H1 (cell line): ENCODE results near the gene SETDB2. TPM values are rescaled to one million over a fixed set of nuclear protein-coding genes. Genes with fewer than 3 reads are reported as not detected.

ENCODE experiments used
- CTCF ChIA-PET: fragments of 300-600 bp; sonication (Branson Sonifier 250); formaldehyde crosslinking; loops from one replicate; lab custom pipeline; 2021; ENCODE audit not compliant: partially characterized antibody; lab: Charles Lee
- POLR2A ChIA-PET: fragments of 300-600 bp; sonication (Branson Sonifier 250); formaldehyde crosslinking; loops from one replicate; lab custom pipeline; 2021; ENCODE audit warnings: inconsistent platforms; ENCODE audit not compliant: partially characterized antibody; lab: Charles Lee
- DNase-seq, 2 experiments: peaks; one replicate each; pipeline versions ENCODE4 v3.0.0 to v3.0.0-alpha.2; 2010 to 2022; ENCODE audit warnings: low spot score in 2 of 2, low read depth in 1 of 2, mixed read lengths in 1 of 2
- FAIRE-seq: peaks from 2 replicates; lab custom pipeline; 2011; peaks lifted over from hg19 to GRCh38; lab: Jason Lieb, UNC
- H2AFZ ChIP-seq: 2 replicates; pipeline ENCODE4 v1.8.1; 2012; ENCODE audit warnings: low read length, inconsistent platforms
- H2AK5ac ChIP-seq: 2 replicates; pipeline ENCODE4 v1.6.1; 2013; ENCODE audit warnings: low read depth, low read length
- H2BK120ac ChIP-seq: replicated peaks from 2 replicates; pipeline ENCODE3; 2013; ENCODE audit warnings: low read depth, low read length, inconsistent platforms
- H2BK12ac ChIP-seq: 2 replicates; pipeline ENCODE4 v1.6.1; 2013; ENCODE audit warnings: low read depth, low read length
- H2BK15ac ChIP-seq: 2 replicates; pipeline ENCODE4 v1.6.1; 2013; ENCODE audit warnings: low read length
- H2BK20ac ChIP-seq: 2 replicates; pipeline ENCODE4 v1.6.1; 2013; ENCODE audit warnings: low read length
- H2BK5ac ChIP-seq: 2 replicates; pipeline ENCODE4 v1.6.1; 2013; ENCODE audit warnings: low read depth, low read length
- H3K14ac ChIP-seq: 2 replicates; pipeline ENCODE4 v1.6.1; 2013; ENCODE audit warnings: inconsistent platforms; ENCODE audit not compliant: insufficient read length
- H3K18ac ChIP-seq: 2 replicates; pipeline ENCODE4 v1.6.1; 2013; ENCODE audit warnings: low read length; ENCODE audit errors: extremely low read depth
- H3K23ac ChIP-seq: 2 replicates; pipeline ENCODE4 v1.6.1; 2013; ENCODE audit warnings: inconsistent platforms; ENCODE audit not compliant: insufficient read length
- H3K23me2 ChIP-seq: 2 replicates; pipeline ENCODE4 v1.6.1; 2013; ENCODE audit warnings: low read depth, low read length
- H3K27ac ChIP-seq: 2 replicates; pipeline ENCODE4 v1.6.1; 2011; ENCODE audit warnings: low read depth, low read length, inconsistent platforms
- H3K27me3 ChIP-seq, 4 experiments: replicated peaks in 1 of 4; 1 replicate in 1 of 4; 2 replicates in 3 of 4; pipeline versions ENCODE4 v1.6.1 to v1.8.1; 2011 to 2013; ENCODE audit warnings: low read length in 3 of 4, mild to moderate bottlenecking in 3 of 4, inconsistent platforms in 2 of 4, mixed read lengths in 2 of 4, moderate library complexity in 1 of 4; ENCODE audit not compliant: control insufficient read depth in 3 of 4, insufficient read depth in 3 of 4; ENCODE audit errors: extremely low read depth in 1 of 4
- H3K36me3 ChIP-seq, 4 experiments: 2 replicates each; pipeline versions ENCODE4 v1.6.1 to v1.8.1; 2011 to 2013; ENCODE audit warnings: mild to moderate bottlenecking in 4 of 4, low read length in 3 of 4, moderate library complexity in 2 of 4, control low read depth in 1 of 4, inconsistent platforms in 1 of 4; ENCODE audit not compliant: insufficient read depth in 4 of 4, control insufficient read depth in 2 of 4
- H3K4ac ChIP-seq: replicated peaks from 2 replicates; pipeline ENCODE3; 2013; ENCODE audit warnings: low read length, low read depth, mixed read lengths, inconsistent platforms; ENCODE audit not compliant: insufficient read length
- H3K4me1 ChIP-seq, 4 experiments: replicated peaks in 1 of 4; 1 replicate in 1 of 4; 2 replicates in 3 of 4; pipeline versions ENCODE4 v1.6.1 to v1.8.1; 2011 to 2013; ENCODE audit warnings: low read length in 3 of 4, inconsistent platforms in 2 of 4, mixed read lengths in 1 of 4; ENCODE audit not compliant: insufficient read depth in 4 of 4, control insufficient read depth in 3 of 4
- H3K4me2 ChIP-seq, 2 experiments: 2 replicates each; pipeline versions ENCODE4 v1.6.1 to v1.8.1; 2011 to 2013; ENCODE audit warnings: low read depth in 2 of 2, low read length in 2 of 2, control low read depth in 1 of 2, inconsistent platforms in 1 of 2, mild to moderate bottlenecking in 1 of 2; ENCODE audit not compliant: insufficient read depth in 1 of 2
- H3K4me3 ChIP-seq, 4 experiments: fragments of 200-600, 300-600 bp in 1 of 4; sonication (generic), shearing (Covaris generic), sonication (Bioruptor Twin) in 1 of 4; 2 replicates each; pipeline versions ENCODE4 v1.5.1 to v1.8.1; 2011 to 2016; ENCODE audit warnings: low read length in 4 of 4, low read depth in 3 of 4, control low read depth in 2 of 4, inconsistent platforms in 2 of 4, mild to moderate bottlenecking in 2 of 4, mixed read lengths in 1 of 4, moderate library complexity in 1 of 4; ENCODE audit not compliant: insufficient read depth in 2 of 4; ENCODE audit errors: extremely low read depth in 1 of 4
- H3K56ac ChIP-seq: replicated peaks from 2 replicates; pipeline ENCODE3; 2013; ENCODE audit warnings: low read depth, mild to moderate bottlenecking, mixed read lengths, low read length, inconsistent platforms; ENCODE audit not compliant: insufficient read length
- H3K79me1 ChIP-seq: 2 replicates; pipeline ENCODE4 v1.6.1; 2013; ENCODE audit warnings: low read depth, low read length, control low read depth
- H3K79me2 ChIP-seq, 2 experiments: 2 replicates each; pipeline versions ENCODE4 v1.6.1 to v1.8.1; 2012 to 2013; ENCODE audit warnings: low read length in 2 of 2, mild to moderate bottlenecking in 2 of 2, inconsistent platforms in 1 of 2; ENCODE audit not compliant: insufficient read depth in 2 of 2, control insufficient read depth in 1 of 2
- H3K9ac ChIP-seq, 4 experiments: replicated peaks in 1 of 4; 1 replicate in 1 of 4; 2 replicates in 3 of 4; pipeline versions ENCODE4 v1.6.1 to v1.8.1; 2011 to 2013; ENCODE audit warnings: low read depth in 3 of 4, low read length in 3 of 4, control low read depth in 2 of 4, mild to moderate bottlenecking in 2 of 4, moderate library complexity in 2 of 4, inconsistent platforms in 1 of 4; ENCODE audit errors: extremely low read depth in 1 of 4
- H3K9me3 ChIP-seq, 2 experiments: 2 replicates each; pipeline versions ENCODE4 v1.6.1 to v1.8.1; 2012 to 2013; ENCODE audit warnings: mild to moderate bottlenecking in 2 of 2, moderate library complexity in 2 of 2, control low read depth in 1 of 2, inconsistent platforms in 1 of 2, low read depth in 1 of 2, low read length in 1 of 2, mixed read lengths in 1 of 2; ENCODE audit not compliant: insufficient read depth in 2 of 2
- H4K20me1 ChIP-seq, 2 experiments: replicated peaks in 1 of 2; 2 replicates each; pipeline versions ENCODE3 to v1.8.1; 2011 to 2013; ENCODE audit warnings: inconsistent platforms in 2 of 2, low read length in 2 of 2, mild to moderate bottlenecking in 1 of 2; ENCODE audit not compliant: insufficient read depth in 2 of 2, control insufficient read depth in 1 of 2
- H4K5ac ChIP-seq: 2 replicates; pipeline ENCODE4 v1.6.1; 2013; ENCODE audit warnings: low read length, low read depth, mixed read lengths, inconsistent platforms; ENCODE audit not compliant: insufficient read length
- H4K8ac ChIP-seq: 2 replicates; pipeline ENCODE4 v1.8.0; 2013; ENCODE audit warnings: mild to moderate bottlenecking, moderate library complexity, low read length, inconsistent platforms; ENCODE audit not compliant: insufficient read depth; ENCODE audit errors: extremely low read depth
- H4K91ac ChIP-seq: replicated peaks from 2 replicates; pipeline ENCODE3; 2013; ENCODE audit warnings: low read length, mixed read lengths, inconsistent platforms; ENCODE audit not compliant: insufficient read length
- ASH2L ChIP-seq: fragments of 200-600, 300-600 bp; sonication (generic); IDR thresholded peaks from one replicate; pipeline ENCODE4 v1.7.1; 2017; ENCODE audit warnings: low read length
- CBX5 ChIP-seq: fragments of 300-800, 300-1000 bp; sonication (generic); IDR thresholded peaks from 2 replicates; pipeline ENCODE4 v1.7.1; 2016; ENCODE audit warnings: antibody characterized with exemption, low read length, low read depth
- CHD2 ChIP-seq: IDR thresholded peaks from 2 replicates; pipeline ENCODE4 v1.6.1; 2012; ENCODE audit warnings: low read length, improper control_type of control experiment
- GABPA ChIP-seq: IDR thresholded peaks from 2 replicates; pipeline ENCODE4 v1.6.1; 2011; ENCODE audit warnings: mild to moderate bottlenecking, low read length, moderate library complexity, borderline replicate concordance; ENCODE audit not compliant: insufficient read depth
- HDAC6 ChIP-seq: IDR thresholded peaks from one replicate; pipeline ENCODE4 v1.7.1; 2012; ENCODE audit warnings: low read depth, mild to moderate bottlenecking, inconsistent platforms, low read length, moderate library complexity
- SIN3A ChIP-seq, 2 experiments: IDR thresholded peaks in 1 of 2; conservative IDR thresholded peaks in 1 of 2; 2 replicates each; pipeline ENCODE4 v1.6.1; 2011 to 2012; ENCODE audit warnings: low read length in 2 of 2, improper control_type of control experiment in 1 of 2, low read depth in 1 of 2, mild to moderate bottlenecking in 1 of 2
- SP4 ChIP-seq: IDR thresholded peaks from 2 replicates; pipeline ENCODE4 v1.6.1; 2012; ENCODE audit warnings: low read length, inconsistent platforms
- TEAD4 ChIP-seq: IDR thresholded peaks from 2 replicates; pipeline ENCODE4 v1.6.1; 2012; ENCODE audit warnings: low read depth, low read length, inconsistent platforms, mixed read lengths
- WGBS, 2 experiments: shearing (Covaris generic) in 1 of 2; methylation state at CpG; one replicate each; pipeline versions ENCODE4 v1.1.6 to v1.1.7; 2013 to 2015; ENCODE audit warnings: low lambda C conversion rate in 2 of 2, mixed read lengths in 2 of 2, inconsistent platforms in 1 of 2, low coverage in 1 of 2, missing lambda C conversion rate in 1 of 2; ENCODE audit not compliant: insufficient replicate concordance in 2 of 2, insufficient coverage in 1 of 2, insufficient read length in 1 of 2; ENCODE audit errors: extremely low coverage in 1 of 2, missing lambda C conversion rate in 1 of 2; 5-methylcytosine and 5-hydroxymethylcytosine counted together
- long read RNA-seq, 2 experiments: library from RNA in 1 of 2; library from capped mRNA in 1 of 2; stranded (forward); transcript quantifications; one replicate each; pipeline ENCODE4 v2.0.0, GENCODE V29; 2021; ENCODE audit warnings: inconsistent platforms in 1 of 2
- polyA minus RNA-seq, 3 experiments: library from RNA; depleted of rRNA, polyadenylated mRNA; stranded (reverse); fragments of >200 nt; gene quantifications; 1 replicate in 2 of 3; 2 replicates in 1 of 3; pipeline ENCODE4 v1.2.3, GENCODE V29; 2011
- polyA plus RNA-seq, 7 experiments: library from polyadenylated mRNA; depleted of rRNA in 3 of 7; stranded (reverse) in 5 of 7; unstranded in 2 of 7; fragments of >200 nt in 5 of 7; fragments of 200-250 nt in 2 of 7; gene quantifications; 1 replicate in 5 of 7; 2 replicates in 1 of 7; 4 replicates in 1 of 7; pipeline versions ENCODE4 v1.2.1 to v1.2.3, GENCODE V29; 2011 to 2013; ENCODE audit warnings: missing spikeins in 2 of 7, mixed read lengths in 2 of 7
- total RNA-seq: library from RNA; stranded (reverse); fragmentation: NEBNext Ultra II Directional; extraction: Animal tissue kit (Norgen Biotek cat#: 25700); gene quantifications from 2 replicates; pipeline ENCODE4 v1.2.1, GENCODE V29; 2021

Gene SETDB2
- total RNA-seq: 5.4 and 6.1 TPM in 2 replicates
- polyA plus RNA-seq (2011; rRNA removed): 0.80 and 1.2 TPM in 2 replicates
- polyA plus RNA-seq (2011; cell fraction: cytosol; rRNA removed): 1.8 TPM
- 1.6 TPM for polyA plus RNA-seq (2011; cell fraction: nucleus; rRNA removed)
- polyA plus RNA-seq (2012, experiment 1 of 2): 1.6 to 3.7 TPM (median 2.3 TPM) in 4 replicates
- 0.22 TPM for polyA plus RNA-seq (2012, experiment 2 of 2)
- polyA plus RNA-seq (2013, experiment 1 of 2): 3.7 TPM
- 3.3 TPM for polyA plus RNA-seq (2013, experiment 2 of 2)
- polyA minus RNA-seq (2011; rRNA and poly(A)+ RNA removed): 1.9 and 3.5 TPM in 2 replicates
- polyA minus RNA-seq (2011; cell fraction: cytosol; rRNA and poly(A)+ RNA removed): 3.2 TPM
- 6.2 TPM for polyA minus RNA-seq (2011; cell fraction: nucleus; rRNA and poly(A)+ RNA removed)
- long read RNA-seq, experiment 1, full-length matches to known transcripts: 2 of 8 reads
- long read RNA-seq, experiment 1, partial matches to known transcripts: 2 of 8 reads
- long read RNA-seq, experiment 1, other reads (novel, unspliced or antisense): 4 of 8 reads
- long read RNA-seq, experiment 2, partial matches to known transcripts: 0 of 5 reads
- long read RNA-seq, experiment 2, other reads (novel, unspliced or antisense): 5 of 5 reads

GRCh38 chr13:49443704-49444523 lies at the start of gene SETDB2, which contains the start of gene CAB39L:
Gene SETDB2, plus strand, starts transcription at chr13:49444274. Its CDS starts 7,620 bp downstream, at chr13:49451894.
Gene CAB39L, minus strand, starts transcription at chr13:49444064. Its CDS starts 61,154 bp downstream, at chr13:49382910.
- H4K91ac ChIP-seq: peak within 1 kb of the TSS; percentile 39
- H3K4me2 ChIP-seq: peak within 1 kb of the TSS; percentile 90 to 98
- peak within 1 kb of the TSS; percentile 98; the same call in 1 of the 2 replicates for H4K8ac ChIP-seq
- H2BK15ac ChIP-seq: peak within 1 kb of the TSS; percentile 96
- no peaks in the 10 kb centered on the region for H3K27me3 ChIP-seq
- no peak within 1 kb of the TSS for H3K4ac ChIP-seq
- peak; percentile 95 to 98 for DNase-seq
- peaks cover 0 to 3% (median 0%) of the 10 kb centered on the region in 4 experiments; a peak in 1 of 7 replicates for H3K4me1 ChIP-seq
- H3K79me1 ChIP-seq: no peaks in the 10 kb centered on the region
- H3K79me2 ChIP-seq: 0 out of 4 replicates have a peak, but pooled peaks cover 0 to 4% of the 10 kb centered on the region in 2 experiments
- H2BK12ac ChIP-seq: peak within 1 kb of the TSS; percentile 96; the same call in 1 of the 2 replicates
- H2BK5ac ChIP-seq: peak within 1 kb of the TSS; percentile 99
- peak within 1 kb of the TSS; percentile 99 for H3K27ac ChIP-seq
- 2% methylated on average over 53 of the region's 53 CpGs; no CpG with 5 or more reads in 1 of the 2 experiments for WGBS, 2 experiments
- peaks cover 12% of the 10 kb centered on the region for H3K23me2 ChIP-seq
- peak within 1 kb of the TSS; percentile 83 to 98 (median 95) for H3K9ac ChIP-seq
- H3K23ac ChIP-seq: no peak within 1 kb of the TSS
- peak within 1 kb of the TSS; percentile 92 for H3K56ac ChIP-seq
- no peak within 1 kb of the TSS for H3K14ac ChIP-seq
- POLR2A ChIA-PET: interaction anchor here (0.6 to 3.3 kb wide), 18 partner anchors 10 to 349 kb away, joined by 3 to 19 read pairs (median 4); partner anchors contain the start of genes ARL11, KPNA3, PHF11 and RCBTB1
- no peak within 1 kb of the TSS; the same call in none of the 2 replicates for H2AK5ac ChIP-seq
- peak within 1 kb of the TSS; percentile 91 for H2AFZ ChIP-seq
- peak within 1 kb of the TSS; percentile 89 to 96 (median 94) for H3K4me3 ChIP-seq
- H4K5ac ChIP-seq: peak within 1 kb of the TSS; percentile 96
- peak; percentile 57 for FAIRE-seq
- H2BK120ac ChIP-seq: no peak within 1 kb of the TSS
- 0 out of 2 replicates have a peak within 1 kb of the TSS, but pooled peaks have one; percentile 13 for H2BK20ac ChIP-seq
- no peaks in the 10 kb centered on the region for H3K9me3 ChIP-seq
- H4K20me1 ChIP-seq: no peaks in the 10 kb centered on the region
- peak within 1 kb of the TSS; percentile 95 for H3K18ac ChIP-seq
- CTCF ChIA-PET: interaction anchor here (0.7 to 1.6 kb wide), 5 partner anchors 50 to 164 kb away, joined by 3 to 5 read pairs (median 4); no protein-coding TSS in a partner anchor
- no peaks in the 10 kb centered on the region for H3K36me3 ChIP-seq
- TF ChIP-seq HDAC6 (no peak), SIN3A (conservative IDR thresholded peaks at IDR 0.05 in 1 of 2, IDR thresholded peaks at IDR 0.05 in 1 of 2; ENCODE audit: low read depth in 1 of 2, low read length in 2 of 2) (peak; percentile 56 to 62; a peak in 2 of 4 replicates), GABPA (no peak), TEAD4 (no peak), CHD2 (peak; percentile 93), ASH2L (peak; percentile 84), CBX5 (no peak), SP4 (peak; percentile 54; the same call in 1 of the 2 replicates)
